Adrenal gland (tissue), 12 donors: ENCODE data around the gene SLC25A17. TPM values are rescaled to one million over a fixed set of nuclear protein-coding genes. Genes with fewer than 3 reads are reported as not detected.
A peak's percentile ranks its signal among the peaks of the same experiment; 100 is the strongest.

Experiments used
- DNase-seq, 7 donors: peaks; one replicate each; pipeline ENCODE4 v3.0.0-alpha.2; 2019 to 2020
- H3K27ac ChIP-seq, 5 donors: fragments of 200-600 bp; sonication (generic) in 4 of 5; 1 replicate in 3 of 5; 2 replicates in 2 of 5; pipeline versions ENCODE4 v1.5.1 to v1.8.0; 2016 to 2020; ENCODE audit warnings: mild to moderate bottlenecking in 1 of 5
- H3K27me3 ChIP-seq: fragments of 200-600 bp; 2 replicates; pipeline ENCODE4 v1.8.0; 2021
- H3K36me3 ChIP-seq, 2 donors: fragments of 200-600 bp; replicated peaks in 1 of 2; 1 replicate in 1 of 2; 2 replicates in 1 of 2; pipeline versions ENCODE4 v1.5.1 to v1.8.0; 2018 to 2022
- H3K4me1 ChIP-seq, 2 donors: fragments of 200-600 bp; replicated peaks in 1 of 2; 1 replicate in 1 of 2; 2 replicates in 1 of 2; pipeline versions ENCODE4 v1.5.1 to v1.8.0; 2018 to 2021
- H3K4me3 ChIP-seq, 4 donors: fragments of 200-600 bp; sonication (generic) in 3 of 4; one replicate each; pipeline ENCODE4 v1.5.1; 2016 to 2018
- H3K9me3 ChIP-seq, 3 donors: fragments of 200-600 bp; sonication (generic) in 1 of 3; replicated peaks in 1 of 3; 1 replicate in 2 of 3; 2 replicates in 1 of 3; pipeline versions ENCODE4 v1.5.1 to v1.8.0; 2016 to 2021
- CTCF ChIP-seq, 6 experiments: fragments of 450-650 bp in 4 of 6; fragments of 200-600 bp in 2 of 6; sonication (generic) in 1 of 6; IDR thresholded peaks; 1 replicate in 5 of 6; 2 replicates in 1 of 6; pipeline versions ENCODE4 v1.5.1 to v1.8.0; 2016 to 2021; ENCODE audit warnings: antibody characterized with exemption in 6 of 6, mild to moderate bottlenecking in 2 of 6, moderate library complexity in 1 of 6
- POLR2A ChIP-seq, 2 donors: fragments of 450-650 bp; IDR thresholded peaks; one replicate each; pipeline ENCODE4 v1.6.1; 2017; ENCODE audit warnings: antibody characterized with exemption in 2 of 2, mild to moderate bottlenecking in 2 of 2, moderate library complexity in 1 of 2
- WGBS, 4 donors: extraction: QIAGEN DNeasy Blood & Tissue Kit in 2 of 4; methylation state at CpG; one replicate each; pipeline versions ENCODE4 v1.1.5 to v1.1.7; 2013 to 2017; 5-methylcytosine and 5-hydroxymethylcytosine counted together
- intact Hi-C, 2 donors: fragments of 100-400 bp; cut with DNase I; formaldehyde crosslinking; loops; one replicate each; pipeline versions ENCODE4 v1.14.1 to v1.15.0; 2022 to 2023
- polyA plus RNA-seq, 3 donors: library from polyadenylated mRNA; stranded (reverse); fragments of 200-250 nt in 2 of 3; fragments of 350-450 nt in 1 of 3; fragmentation: Illumina TruSeq in 1 of 3; extraction: RNeasy Lipid Tissue Mini Kit (QIAGEN cat#74804) in 1 of 3; gene quantifications; one replicate each; pipeline ENCODE4 v1.2.3, GENCODE V29; 2013 to 2014
- total RNA-seq, 9 donors: library from RNA; depleted of rRNA in 4 of 9; stranded (reverse); fragments of >200 nt in 4 of 9; fragments of 120-200 nt in 1 of 9; fragmentation: NEBNext Ultra II Directional in 1 of 9; extraction: Animal tissue kit (Norgen Biotek cat#: 25700) in 1 of 9; gene quantifications; one replicate each; pipeline versions ENCODE4 v1.1.0 to v1.2.4, GENCODE V29; 2013 to 2023
- donor health status: healthy with polysubstance abuse.
- donor health status: Bipolar disorder and iron deficiency.
- donor health status: DM: yes; HTN: yes; CAD: no.
- donor health status: DM: no; HTN: no; CAD: no.
- donor health status: DM: no; HTN: no; CAD: no.
- donor health status: DM: yes; HTN: yes; CAD: no.

SLC25A17 gene
- total and polyA plus RNA-seq, 12 donors: 13.2 to 40.8 (median 22.0) TPM

GRCh38 chr22:40758390-40758789, 60.8 kb downstream of the SLC25A17 start:
- no peak overlapping the region for H3K4me3 ChIP-seq
- H3K27me3 ChIP-seq: no peaks in the 10 kb centered on the region
- DNase-seq: no peak
- intact Hi-C loops: loop anchor here (5.0 kb wide), 1 partner anchor 76 kb away; no protein-coding TSS in a partner anchor
- WGBS, 4 donors: 74 to 80% (median 75%) methylated on average over 3 of the region's 3 CpGs
- no peak for TF ChIP-seq CTCF (IDR thresholded peaks at IDR 0.05)
- TF ChIP-seq POLR2A (IDR thresholded peaks at IDR 0.05): no peak
- no peaks in the 10 kb centered on the region for H3K36me3 ChIP-seq
- H3K27ac ChIP-seq: no peak overlapping the region
- H3K4me1 ChIP-seq: no peaks in the 10 kb centered on the region
- H3K9me3 ChIP-seq: no peaks in the 10 kb centered on the region

- Histone ChIP-seq H3K9me3 (no peaks in the 10 kb centered on the region), H3K27me3 (no peaks in the 10 kb centered on the region), H3K4me3 (no peak overlapping the region), H3K36me3 (no peaks in the 10 kb centered on the region), H3K27ac (no peak overlapping the region), H3K4me1 (no peaks in the 10 kb centered on the region)
- no peak for DNase-seq
- 95 to 98% (median 97%) methylated on average over 3 of the region's 3 CpGs for WGBS, 4 donors
- intact Hi-C loops: loop anchor here (5.0 kb wide), 1 partner anchor 75 kb away; no protein-coding TSS in a partner anchor
- TF ChIP-seq POLR2A (IDR thresholded peaks at IDR 0.05) (no peak), CTCF (IDR thresholded peaks at IDR 0.05) (no peak)
Observed at GRCh38 chr22:40757071-40757470, 62.1 kb downstream of the SLC25A17 start.

- peaks cover 0 to 8% of the 10 kb centered on the region in 2 donors for H3K4me1 ChIP-seq
- H3K9me3 ChIP-seq: no peaks in the 10 kb centered on the region
- DNase-seq: no peak
- no peak overlapping the region for H3K4me3 ChIP-seq
- intact Hi-C loops: no loop called here
- H3K27me3 ChIP-seq: no peaks in the 10 kb centered on the region
- no peaks in the 10 kb centered on the region for H3K36me3 ChIP-seq
- WGBS, 4 donors: 96 to 100% (median 96%) methylated on average over 7 to 11 of the region's 11 CpGs
- no peak overlapping the region for H3K27ac ChIP-seq
- no peak for TF ChIP-seq POLR2A (IDR thresholded peaks at IDR 0.05)
- TF ChIP-seq CTCF (IDR thresholded peaks at IDR 0.05): no peak
Observed at GRCh38 chr22:40753114-40753513, 66.0 kb downstream of the SLC25A17 start.

GRCh38 chr22:40751250-40751649, 67.9 kb downstream of the SLC25A17 start:
- Histone ChIP-seq H3K4me1 (peaks cover 0 to 8% of the 10 kb centered on the region in 2 donors), H3K27me3 (no peaks in the 10 kb centered on the region), H3K9me3 (no peaks in the 10 kb centered on the region), H3K4me3 (no peak overlapping the region), H3K36me3 (no peaks in the 10 kb centered on the region), H3K27ac (peak overlapping the region in 1 of 5 donors; percentile 16)
- no peak for TF ChIP-seq CTCF (IDR thresholded peaks at IDR 0.05)
- TF ChIP-seq POLR2A (IDR thresholded peaks at IDR 0.05): no peak
- WGBS, 4 donors: 44 to 50% (median 48%) methylated on average over 3 of the region's 3 CpGs
- DNase-seq: no peak
- intact Hi-C loops: no loop called here
